ENCODE data around the gene SHISA9. TPM values are rescaled to one million over a fixed set of nuclear protein-coding genes. Genes with fewer than 3 reads are reported as not detected.

SHISA9 gene
- total RNA-seq, 1 experiment from 2014 or later, result not detected

DNA sequence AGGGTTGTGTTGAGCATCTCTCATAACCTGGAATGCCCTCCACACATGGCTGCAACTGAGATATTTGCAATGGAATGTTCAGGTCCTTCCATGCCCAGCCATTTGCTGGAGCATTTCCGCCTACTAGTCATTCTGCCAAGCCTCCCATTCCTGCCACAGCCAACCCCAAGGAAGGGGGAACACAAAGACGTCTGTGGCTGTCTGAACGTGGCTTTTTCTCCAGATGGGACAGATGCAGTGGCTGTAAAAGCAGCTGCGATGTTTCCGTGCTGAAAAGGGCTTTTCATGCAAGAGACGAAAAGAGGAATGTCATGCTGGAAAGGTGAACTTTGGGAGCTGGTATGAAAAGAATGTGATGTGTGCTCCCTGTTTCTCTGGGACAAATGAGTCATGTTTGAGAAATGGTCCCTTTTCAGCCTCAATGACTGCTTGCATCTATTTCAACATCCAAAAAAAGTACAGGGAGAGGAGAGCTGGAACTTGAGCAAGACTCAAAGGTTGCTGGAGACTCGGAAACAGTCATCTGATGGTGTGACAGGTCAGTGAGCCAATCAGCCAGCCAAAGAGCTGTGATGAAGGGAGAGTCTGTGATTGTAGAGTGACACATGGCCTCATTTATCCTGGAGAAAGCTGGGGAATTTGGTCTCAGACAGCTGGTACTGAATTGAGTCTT lies 208.9 kb downstream of the SHISA9 start:
- Histone ChIP-seq H3K9ac (ENCODE audit: low read length) (no peak overlapping the region), H3K4me1 (ENCODE audit: insufficient read depth, low read length) (no peaks in the 10 kb centered on the region), H3K27ac (ENCODE audit: low read length) (no peak overlapping the region), H3K36me3 (ENCODE audit: low read depth, low read length) (no peaks in the 10 kb centered on the region), H2AFZ (ENCODE audit: low read length) (no peak overlapping the region), H3K4me3 (ENCODE audit: low read length) (no peak overlapping the region), H3K27me3 (ENCODE audit: low read length) (no peaks in the 10 kb centered on the region), H3K9me3 (ENCODE audit: low read length) (no peaks in the 10 kb centered on the region), H3K4me2 (ENCODE audit: low read length) (no peak overlapping the region), H3F3A (ENCODE audit: low read length, unreplicated experiment) (no peaks in the 10 kb centered on the region), H4K20me1 (ENCODE audit: low read length) (no peaks in the 10 kb centered on the region), H3K79me2 (ENCODE audit: low read length) (no peaks in the 10 kb centered on the region), H3K9me2 (replicated peaks; ENCODE audit: low read length) (no peaks in the 10 kb centered on the region)
- ChIA-PET POLR2A (ENCODE audit: unreplicated experiment) (no interaction called here), CTCF (no interaction called here)
- DNase-seq (no peak), ATAC-seq (no peak)
- no TSS peak for BruUV-seq (replicated peaks)
- intact Hi-C loops (cut with micrococcal nuclease), result no loop called here
- TF ChIP-seq CTCF (conservative IDR thresholded peaks at IDR 0.05; ENCODE audit: low read depth, low read length), result no peak
- no peak for TF ChIP-seq EZH2 (IDR thresholded peaks at IDR 0.05; ENCODE audit: low read length, unreplicated experiment)
- no peak for TF ChIP-seq EZH2phosphoT487 (IDR thresholded peaks at IDR 0.05; ENCODE audit: borderline replicate concordance, low read length)

- Histone ChIP-seq H3K4me2 (ENCODE audit: low read length) (no peak overlapping the region), H2AFZ (ENCODE audit: low read length) (no peak overlapping the region), H3F3A (ENCODE audit: low read length, unreplicated experiment) (no peaks in the 10 kb centered on the region), H3K9ac (ENCODE audit: low read length) (no peak overlapping the region), H3K27ac (ENCODE audit: low read length) (no peak overlapping the region), H3K9me3 (ENCODE audit: low read length) (no peaks in the 10 kb centered on the region), H3K4me1 (ENCODE audit: insufficient read depth, low read length) (no peaks in the 10 kb centered on the region), H3K4me3 (ENCODE audit: low read length) (no peak overlapping the region), H4K20me1 (ENCODE audit: low read length) (no peaks in the 10 kb centered on the region), H3K36me3 (ENCODE audit: low read depth, low read length) (no peaks in the 10 kb centered on the region), H3K27me3 (ENCODE audit: low read length) (no peaks in the 10 kb centered on the region), H3K9me2 (replicated peaks; ENCODE audit: low read length) (no peaks in the 10 kb centered on the region), H3K79me2 (ENCODE audit: low read length) (no peaks in the 10 kb centered on the region)
- no peak for DNase-seq
- BruUV-seq (replicated peaks), result no TSS peak
- ChIA-PET CTCF (no interaction called here), POLR2A (ENCODE audit: unreplicated experiment) (no interaction called here)
- TF ChIP-seq CTCF (conservative IDR thresholded peaks at IDR 0.05; ENCODE audit: low read depth, low read length) (no peak), EZH2phosphoT487 (IDR thresholded peaks at IDR 0.05; ENCODE audit: borderline replicate concordance, low read length) (no peak), EZH2 (IDR thresholded peaks at IDR 0.05; ENCODE audit: low read length, unreplicated experiment) (no peak)
- intact Hi-C loops (cut with micrococcal nuclease), result no loop called here
- ATAC-seq, result no peak
Observed at GRCh38 chr16:13111747-13112146, 210.3 kb downstream of the SHISA9 start.

DNA sequence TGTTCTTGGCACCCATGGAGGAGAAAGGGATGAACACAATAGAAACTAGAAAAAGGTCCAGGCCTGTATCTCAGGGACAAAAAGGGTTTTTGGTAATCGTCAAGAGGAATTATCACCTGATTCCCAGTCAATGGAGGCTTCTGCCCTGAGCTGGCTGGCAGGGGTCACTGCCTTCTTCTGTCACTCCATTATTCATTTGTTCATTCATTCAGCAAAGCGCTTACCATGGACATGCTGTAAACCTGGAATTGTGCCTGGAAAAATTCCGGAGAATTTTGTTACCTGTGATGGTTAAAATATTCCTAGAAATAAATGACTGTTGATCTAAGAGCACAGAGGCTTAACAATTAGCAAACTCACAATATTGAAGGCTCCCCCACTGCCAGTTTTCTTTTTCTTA lies 212.3 kb downstream of the SHISA9 start:
- Histone ChIP-seq H3K4me2 (ENCODE audit: low read length) (no peak overlapping the region), H3K36me3 (ENCODE audit: low read depth, low read length) (no peaks in the 10 kb centered on the region), H3K79me2 (ENCODE audit: low read length) (no peaks in the 10 kb centered on the region), H3K9ac (ENCODE audit: low read length) (no peak overlapping the region), H3K27ac (ENCODE audit: low read length) (no peak overlapping the region), H3K9me3 (ENCODE audit: low read length) (no peaks in the 10 kb centered on the region), H3F3A (ENCODE audit: low read length, unreplicated experiment) (no peaks in the 10 kb centered on the region), H3K4me1 (ENCODE audit: insufficient read depth, low read length) (no peaks in the 10 kb centered on the region), H3K4me3 (ENCODE audit: low read length) (no peak overlapping the region), H3K9me2 (replicated peaks; ENCODE audit: low read length) (no peaks in the 10 kb centered on the region), H3K27me3 (ENCODE audit: low read length) (no peaks in the 10 kb centered on the region), H2AFZ (ENCODE audit: low read length) (no peak overlapping the region), H4K20me1 (ENCODE audit: low read length) (no peaks in the 10 kb centered on the region)
- ATAC-seq (no peak), DNase-seq (no peak)
- BruUV-seq (replicated peaks), result no TSS peak
- CTCF ChIA-PET, result no interaction called here
- POLR2A ChIA-PET (ENCODE audit: unreplicated experiment), result no interaction called here
- intact Hi-C loops (cut with micrococcal nuclease), result no loop called here
- TF ChIP-seq EZH2 (IDR thresholded peaks at IDR 0.05; ENCODE audit: low read length, unreplicated experiment) (no peak), EZH2phosphoT487 (IDR thresholded peaks at IDR 0.05; ENCODE audit: borderline replicate concordance, low read length) (no peak), CTCF (conservative IDR thresholded peaks at IDR 0.05; ENCODE audit: low read depth, low read length) (no peak)
